DMS153 (cell line): Measurements from ENCODE around the gene RAD50.
"Not testable (repeated sequence)": the region's sequence is repeated elsewhere in the genome, so short reads cannot be mapped to it uniquely, and the experiment has no call there.

Experiments used
- DNase-seq: peaks from one replicate; lab custom pipeline; 2025; lab: John Stamatoyannopoulos, UW

RAD50 gene

DNA sequence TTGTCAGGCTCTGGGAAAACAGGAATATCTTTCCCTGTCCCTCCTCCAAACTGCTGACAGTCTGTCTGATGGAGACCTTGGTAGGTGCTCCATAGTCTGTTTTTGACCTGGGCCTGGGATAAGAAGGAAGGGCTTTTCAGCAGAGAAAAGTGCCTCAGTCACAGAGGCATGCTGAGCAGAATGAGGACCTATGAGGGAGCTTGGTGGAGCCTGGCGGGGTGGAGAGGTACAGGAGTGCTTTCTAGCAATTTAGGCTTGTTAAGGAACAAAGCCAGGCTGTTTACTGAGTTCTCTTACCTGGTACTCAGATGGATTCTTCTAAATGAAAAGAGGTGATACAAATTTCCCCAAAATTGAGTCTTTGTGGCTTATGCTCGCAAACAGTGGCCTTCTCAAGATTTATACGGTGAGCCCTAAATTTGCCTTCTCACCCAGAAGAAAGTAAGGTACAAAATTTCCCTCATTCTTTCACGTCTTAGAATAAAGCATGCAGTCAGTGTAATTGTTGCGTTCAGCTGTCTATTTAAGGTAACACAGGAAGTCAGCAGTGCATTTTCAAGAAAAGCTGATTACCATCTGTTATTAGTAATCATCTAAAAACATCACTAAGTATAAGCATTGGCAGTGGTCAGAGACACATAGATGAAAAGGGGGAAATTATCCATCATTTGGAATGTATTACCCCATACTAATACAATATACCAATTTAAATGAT is 72.6 kb downstream of the RAD50 start:
- DNase-seq, result no peak

DNA sequence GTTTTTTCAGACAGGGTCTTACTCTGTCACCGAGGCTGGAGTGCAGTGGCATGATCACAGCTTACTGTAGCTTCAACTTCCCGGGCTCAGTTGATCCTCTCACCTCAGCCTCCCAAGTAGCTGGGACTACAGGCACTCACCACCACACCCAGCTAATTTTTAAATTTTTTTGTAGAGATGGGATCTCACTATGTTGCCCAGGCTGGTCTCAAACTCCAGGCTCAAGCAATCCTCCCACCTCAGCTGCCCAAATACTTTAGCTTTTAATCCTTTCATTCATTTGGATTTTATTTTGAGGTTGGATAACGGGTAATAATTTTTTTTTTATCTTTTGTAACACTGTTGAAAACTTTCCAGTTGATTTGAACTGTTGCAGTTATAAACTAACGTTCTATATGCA is 76.8 kb downstream of the RAD50 start:
- DNase-seq, result not testable (repeated sequence)

DNA sequence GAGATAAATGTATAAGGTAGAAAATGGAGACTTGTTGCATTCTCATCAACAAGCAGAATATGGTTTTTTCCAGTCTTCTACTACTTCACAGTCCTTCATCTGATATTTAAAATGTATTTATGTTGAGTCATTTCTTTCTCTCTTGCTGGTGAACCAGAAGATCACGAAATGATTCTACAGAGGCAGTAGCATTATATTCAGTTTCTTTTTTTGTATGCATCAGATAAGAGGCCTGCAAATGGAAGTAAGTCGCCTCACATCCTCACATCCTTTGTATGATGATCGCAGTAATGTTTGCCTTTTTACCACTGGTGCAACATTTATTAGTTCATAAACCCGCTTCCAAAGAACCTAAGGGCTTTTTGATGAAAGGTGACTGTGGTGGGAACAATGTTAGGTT is 79.1 kb downstream of the RAD50 start:
- no peak for DNase-seq

DNA sequence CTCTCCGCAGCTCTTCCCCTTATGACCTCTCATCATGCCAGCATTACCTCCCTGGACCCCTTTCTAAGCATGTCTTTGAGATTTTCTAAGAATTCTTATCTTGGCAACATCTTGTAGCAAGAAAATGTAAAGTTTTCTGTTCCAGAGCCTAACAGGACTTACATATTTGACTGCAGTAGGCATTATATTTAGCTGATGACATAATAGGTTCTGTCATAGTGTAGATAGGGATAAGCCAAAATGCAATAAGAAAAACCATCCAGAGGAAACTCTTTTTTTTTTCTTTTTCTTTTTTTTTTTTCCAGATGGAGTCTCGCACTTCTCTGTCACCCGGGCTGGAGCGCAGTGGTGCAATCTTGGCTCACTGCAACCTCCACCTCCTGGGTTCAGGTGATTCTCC is 80.5 kb downstream of the RAD50 start:
- no peak for DNase-seq

DNA sequence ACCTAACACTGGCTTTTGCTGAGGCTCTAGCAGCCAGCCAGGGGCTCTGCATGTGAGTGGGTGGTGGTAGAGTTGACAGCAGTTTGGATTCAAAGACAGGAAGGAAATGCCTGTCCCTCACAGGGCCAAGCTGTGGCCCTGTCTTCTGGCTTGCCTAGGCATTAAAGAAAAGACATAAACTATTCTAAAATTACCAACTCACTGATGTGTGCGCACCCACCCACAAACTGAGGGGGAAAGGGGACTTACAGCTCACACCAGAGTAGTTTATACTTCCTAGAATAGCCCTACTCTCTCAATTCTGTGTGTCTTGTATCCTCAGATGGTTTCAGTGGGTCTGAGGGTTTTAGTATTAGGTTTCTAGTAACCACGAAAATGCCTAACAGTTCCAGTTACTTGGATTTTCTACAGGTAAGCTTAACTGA is 82.9 kb downstream of the RAD50 start:
- no peak for DNase-seq

DNA sequence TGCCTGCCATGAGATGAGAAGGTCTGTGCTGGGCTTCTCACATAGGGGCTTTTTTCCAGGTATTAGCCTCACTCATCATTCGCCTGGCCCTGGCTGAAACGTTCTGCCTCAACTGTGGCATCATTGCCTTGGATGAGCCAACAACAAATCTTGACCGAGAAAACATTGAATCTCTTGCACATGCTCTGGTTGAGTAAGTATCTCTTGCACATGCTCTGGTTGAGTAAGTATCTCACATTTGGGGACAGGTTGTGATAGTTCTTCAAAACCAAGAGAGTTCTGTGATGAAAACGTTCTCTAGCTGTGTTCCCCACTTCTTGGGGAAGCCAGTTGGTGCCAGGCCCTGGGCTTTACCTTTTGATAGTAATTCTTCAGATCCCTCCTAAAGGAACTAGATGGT is 83.8 kb downstream of the RAD50 start:
- no peak for DNase-seq

DNA sequence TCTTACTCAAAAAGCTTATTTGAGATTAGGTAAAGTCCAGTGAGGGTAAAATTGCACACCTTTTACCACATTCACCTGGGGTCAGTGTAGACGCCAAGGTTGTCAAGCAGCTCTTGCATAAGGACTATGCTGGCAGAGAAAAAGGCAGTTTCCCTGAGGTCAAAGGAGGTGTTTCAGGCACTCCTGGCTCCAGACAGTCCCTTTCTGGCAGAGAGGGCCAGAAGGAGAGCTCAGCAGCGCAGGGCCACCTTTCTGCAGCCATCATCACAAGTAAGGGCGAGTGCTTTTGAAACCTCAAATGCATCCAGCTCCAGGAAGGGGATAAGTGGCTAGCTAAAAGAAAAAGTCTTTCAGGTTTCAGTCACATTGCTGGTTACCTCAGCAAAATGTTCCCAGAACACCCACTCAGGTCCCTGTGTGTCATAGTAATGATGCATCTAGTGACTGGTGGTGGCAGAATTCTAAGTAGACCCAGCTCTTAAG is 84.5 kb downstream of the RAD50 start:
- no peak for DNase-seq

DNA sequence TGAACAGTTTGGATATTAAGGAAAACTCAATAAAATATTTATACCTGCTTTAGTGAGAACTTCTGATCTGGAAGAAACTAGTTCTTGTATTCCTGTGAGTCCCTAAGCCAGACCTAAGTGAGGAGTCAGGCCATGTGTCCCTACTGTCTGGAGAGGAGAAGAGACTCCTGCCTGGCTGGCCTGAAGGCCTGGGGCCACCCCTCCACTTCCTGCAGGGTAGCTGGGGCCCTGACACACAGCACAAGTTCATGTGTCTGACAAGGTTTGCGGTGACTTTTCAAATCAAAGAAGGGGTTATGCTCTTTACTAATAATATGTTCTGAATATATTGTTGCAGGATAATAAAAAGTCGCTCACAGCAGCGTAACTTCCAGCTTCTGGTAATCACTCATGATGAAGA is 85.1 kb downstream of the RAD50 start:
- DNase-seq, result no peak

DNA sequence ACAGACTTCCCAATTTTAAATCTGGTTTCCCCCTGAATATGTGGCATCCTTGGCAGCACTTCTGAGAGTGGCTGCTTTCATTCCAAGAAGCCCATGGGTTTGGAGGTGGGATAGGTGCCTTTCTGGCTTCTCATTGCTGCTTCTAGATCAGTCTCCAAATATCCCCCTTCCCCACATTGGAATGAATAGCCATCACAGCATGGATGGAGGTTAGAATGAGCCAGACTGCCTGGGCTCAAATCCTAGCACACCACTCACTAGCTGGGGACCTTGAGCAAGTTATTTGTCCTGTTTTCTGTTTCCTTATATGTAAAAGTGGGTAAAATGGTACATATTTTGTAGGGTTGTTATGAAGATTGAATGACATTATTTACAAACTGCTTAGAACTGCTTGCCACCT is 87.4 kb downstream of the RAD50 start:
- no peak for DNase-seq

DNA sequence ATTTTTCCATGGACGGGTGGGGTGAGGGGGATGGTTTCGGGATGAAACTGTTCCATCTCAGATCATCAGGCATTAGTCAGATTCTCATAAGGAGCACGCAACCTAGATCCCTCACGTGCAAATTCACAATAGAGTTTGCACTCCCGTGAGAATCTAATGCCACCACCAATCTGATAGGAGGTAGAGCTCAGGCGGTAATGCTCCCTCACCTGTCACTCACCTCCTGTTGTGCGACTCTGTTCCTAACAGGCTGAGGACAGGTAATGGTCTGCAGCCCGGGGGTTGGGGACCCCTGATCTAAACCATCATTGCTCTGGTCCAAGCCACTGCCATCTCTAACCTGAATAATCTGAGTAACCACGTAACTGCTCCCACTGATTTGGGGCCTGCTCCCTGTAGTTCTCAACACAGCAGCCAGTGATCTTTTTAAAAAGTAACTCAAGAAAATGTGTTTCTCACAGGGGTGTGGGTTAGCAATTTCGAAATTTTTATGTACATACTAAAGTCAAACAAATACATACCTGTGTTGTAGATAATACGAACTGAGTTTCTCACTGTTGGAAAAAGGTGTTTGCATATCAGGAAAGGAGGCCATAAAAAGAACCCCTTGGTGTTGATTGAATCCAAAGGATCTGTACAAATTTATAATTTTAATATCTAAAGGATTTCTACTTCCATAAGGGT is 89.9 kb downstream of the RAD50 start:
- DNase-seq, result no peak

DNA sequence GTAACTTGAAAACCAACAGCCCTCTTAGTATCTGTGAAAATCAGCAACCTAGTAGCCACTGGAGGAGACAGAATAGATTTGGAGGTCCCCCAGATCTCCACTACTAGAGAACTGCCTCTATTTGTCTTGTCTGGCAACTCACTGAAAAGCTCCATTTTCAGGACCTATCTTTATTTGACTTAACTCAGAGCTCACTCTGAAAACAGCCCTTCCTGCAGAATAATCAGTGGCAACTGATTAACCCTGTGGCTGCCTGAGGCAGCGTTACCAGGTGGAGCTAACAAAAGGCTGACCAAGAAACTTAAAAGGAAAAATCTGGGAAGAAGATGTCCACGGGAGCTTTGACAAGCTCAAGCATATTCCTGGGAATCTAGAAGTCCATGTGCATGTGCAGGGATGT is 90.7 kb downstream of the RAD50 start:
- DNase-seq, result no peak

DNA sequence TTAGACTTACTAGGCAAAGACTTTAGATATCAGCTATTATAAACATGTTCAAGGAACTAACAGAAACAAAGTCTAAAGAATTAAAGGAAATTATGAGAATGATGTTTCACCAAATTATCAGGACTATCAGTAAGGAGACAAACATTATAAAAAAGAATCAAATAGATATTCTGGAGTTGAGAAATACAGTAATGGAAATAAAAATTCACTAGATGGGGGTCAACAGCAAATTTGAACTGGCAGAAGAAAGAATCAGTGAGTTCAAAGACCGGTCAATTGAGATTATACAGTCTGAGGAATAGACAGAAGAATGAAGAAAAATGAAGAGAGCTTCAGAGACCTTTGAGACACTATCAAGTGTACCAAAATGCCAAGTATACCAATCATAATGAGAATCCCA is 91.6 kb downstream of the RAD50 start:
- DNase-seq, result no peak

DNA sequence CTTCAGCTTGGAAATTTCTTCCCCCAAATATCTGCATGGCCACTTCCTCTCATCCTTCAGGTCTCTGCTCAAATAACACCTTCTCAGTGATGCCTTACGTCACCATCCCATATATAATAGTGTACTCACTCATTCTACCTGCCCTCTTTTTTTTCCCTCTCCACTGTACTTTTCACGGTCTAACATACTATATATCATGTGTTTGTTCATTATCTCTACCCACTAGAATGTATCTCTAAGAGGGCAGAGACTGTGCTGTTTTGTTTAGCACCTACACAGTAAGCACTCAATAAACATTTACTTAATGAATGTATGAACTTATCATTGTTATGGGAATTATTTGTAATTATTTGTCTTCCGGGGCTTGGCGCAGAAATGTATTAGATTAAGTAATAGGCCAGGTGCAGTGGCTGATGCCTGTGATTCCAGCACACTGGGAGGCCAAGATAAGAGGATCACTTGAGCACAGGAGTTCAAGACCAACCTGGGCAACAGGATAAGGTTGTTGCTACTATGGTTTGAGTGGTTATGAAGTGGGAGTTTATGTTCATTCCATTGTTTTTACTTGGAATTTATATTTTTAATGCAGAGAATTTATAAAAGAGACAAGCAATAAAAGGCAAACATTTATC is 95.2 kb downstream of the RAD50 start:
- DNase-seq, result no peak

DNA sequence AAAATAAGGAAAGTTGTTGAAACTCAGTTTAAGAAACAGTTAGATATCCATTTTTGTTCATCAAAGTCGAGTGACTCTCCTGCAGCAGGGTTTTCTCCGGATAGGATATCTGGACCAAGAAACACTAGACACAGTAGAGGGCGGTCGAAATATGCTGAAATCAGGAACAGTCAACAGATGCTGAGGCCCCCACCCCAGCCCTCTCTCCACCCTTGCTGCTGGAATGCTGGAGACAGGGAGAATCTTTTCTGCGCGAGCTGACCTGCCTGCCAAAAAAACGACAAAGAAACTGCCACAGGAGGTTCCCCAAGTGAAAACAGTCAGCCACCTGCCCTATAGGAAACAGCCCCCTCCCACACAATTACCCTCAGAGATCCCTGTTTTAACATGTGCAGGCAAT is 96.9 kb downstream of the RAD50 start:
- DNase-seq, result no peak

DNA sequence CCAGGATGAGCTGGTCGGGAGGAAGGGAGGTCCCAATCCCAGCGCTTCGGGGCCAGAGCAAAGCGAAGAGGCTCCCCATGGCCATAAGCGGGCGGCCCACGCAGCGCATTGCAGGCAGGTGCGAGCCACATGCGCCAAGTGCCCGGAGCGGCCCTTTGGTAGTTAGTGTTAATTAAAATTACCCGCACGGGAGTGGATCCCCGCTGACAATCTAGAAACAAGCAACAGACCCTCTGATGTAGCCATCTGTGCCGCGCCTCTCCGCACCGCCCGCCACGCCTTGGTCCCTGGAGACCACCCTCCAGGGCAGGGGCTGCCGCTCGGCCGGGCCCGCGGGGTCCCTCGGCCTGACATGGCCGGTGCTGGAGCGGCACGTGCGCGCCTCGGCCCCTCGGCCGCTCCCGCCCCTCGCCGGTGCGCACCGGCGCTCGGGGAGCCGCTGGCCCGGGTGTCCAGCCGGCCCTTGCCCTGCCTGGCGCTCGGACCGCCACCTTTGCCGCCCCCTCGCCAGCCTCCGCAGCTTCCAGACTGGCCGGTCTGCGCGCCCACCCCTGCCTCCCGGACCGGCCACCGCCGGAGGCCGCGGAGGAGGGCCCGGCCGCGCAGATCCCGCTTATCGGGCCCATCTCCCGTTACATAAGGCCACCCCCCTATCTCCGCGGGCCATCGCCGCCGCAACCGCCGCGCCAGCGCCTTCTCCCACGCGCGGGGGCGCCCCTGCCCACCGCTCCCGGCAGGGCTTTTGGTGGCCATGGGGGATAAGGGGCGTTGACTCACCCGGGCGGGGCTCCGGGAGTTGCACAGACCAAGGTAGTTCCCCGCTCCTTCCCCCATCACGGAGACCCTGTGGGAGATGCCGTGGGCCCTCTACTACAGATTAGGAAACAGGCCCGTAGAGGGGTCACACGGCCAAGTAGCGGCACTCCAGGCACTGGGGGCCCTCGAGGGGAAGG is 99.3 kb downstream of the RAD50 start:
- no peak for DNase-seq

DNA sequence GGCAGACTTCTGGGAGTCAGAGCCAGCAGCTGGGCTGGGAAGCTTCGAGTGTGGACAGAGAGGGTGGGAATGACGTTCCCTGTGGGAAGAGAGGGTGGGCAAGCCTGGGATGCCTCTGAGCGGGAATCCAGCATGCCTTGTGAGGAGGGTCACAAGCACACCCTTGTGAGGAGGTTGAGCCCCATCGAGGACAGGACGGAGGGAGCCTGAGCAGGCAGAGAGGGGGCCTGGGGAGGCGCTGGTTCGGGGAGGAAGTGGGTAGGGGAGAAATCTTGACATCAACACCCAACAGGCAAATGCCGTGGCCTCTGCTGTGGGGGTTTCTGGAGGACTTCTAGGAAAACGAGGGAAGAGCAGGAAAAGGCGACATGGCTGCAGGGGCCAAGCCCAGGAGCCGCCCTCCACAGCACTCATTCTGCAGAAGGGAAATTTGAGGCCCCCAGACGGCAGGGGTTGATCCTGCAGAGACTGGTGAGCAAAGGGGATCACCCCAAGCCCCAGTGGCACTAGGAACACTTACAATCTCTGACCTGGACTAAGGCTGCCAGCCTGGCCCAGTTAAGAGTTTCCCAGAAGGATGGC is 100.1 kb downstream of the RAD50 start:
- DNase-seq, result no peak

DNA sequence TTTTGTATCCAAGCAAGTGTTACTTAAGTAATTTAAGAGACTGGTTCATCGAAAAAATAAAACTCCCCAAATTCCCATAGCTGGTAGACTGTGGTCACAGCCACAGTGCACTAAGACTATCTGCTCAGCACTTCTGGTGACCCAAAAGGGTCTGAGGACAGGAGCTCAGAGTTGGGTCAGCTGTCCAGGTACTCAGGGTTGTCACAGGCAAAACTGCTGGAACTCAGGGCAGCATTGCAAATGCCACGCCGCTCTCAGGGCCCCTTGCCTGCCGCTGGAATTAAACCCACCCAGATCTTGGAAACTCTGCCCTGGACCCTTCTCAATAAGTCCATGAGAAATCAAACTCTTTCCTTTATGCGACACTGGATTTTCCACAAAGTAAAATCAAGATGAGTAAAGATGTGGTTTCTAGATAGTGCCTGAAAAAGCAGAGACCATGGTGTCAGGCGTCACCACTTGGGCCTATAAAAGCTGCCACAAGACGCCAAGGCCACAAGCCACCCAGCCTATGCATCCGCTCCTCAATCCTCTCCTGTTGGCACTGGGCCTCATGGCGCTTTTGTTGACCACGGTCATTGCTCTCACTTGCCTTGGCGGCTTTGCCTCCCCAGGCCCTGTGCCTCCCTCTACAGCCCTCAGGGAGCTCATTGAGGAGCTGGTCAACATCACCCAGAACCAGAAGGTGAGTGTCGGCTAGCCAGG is 101.1 kb downstream of the RAD50 start, which contains the start of gene IL13:
Gene IL13 (plus strand): TSS at position 498 of the 705 bp plus-strand sequence. CDS start 14 bp downstream, at position 512.
- no peak for DNase-seq

DNA sequence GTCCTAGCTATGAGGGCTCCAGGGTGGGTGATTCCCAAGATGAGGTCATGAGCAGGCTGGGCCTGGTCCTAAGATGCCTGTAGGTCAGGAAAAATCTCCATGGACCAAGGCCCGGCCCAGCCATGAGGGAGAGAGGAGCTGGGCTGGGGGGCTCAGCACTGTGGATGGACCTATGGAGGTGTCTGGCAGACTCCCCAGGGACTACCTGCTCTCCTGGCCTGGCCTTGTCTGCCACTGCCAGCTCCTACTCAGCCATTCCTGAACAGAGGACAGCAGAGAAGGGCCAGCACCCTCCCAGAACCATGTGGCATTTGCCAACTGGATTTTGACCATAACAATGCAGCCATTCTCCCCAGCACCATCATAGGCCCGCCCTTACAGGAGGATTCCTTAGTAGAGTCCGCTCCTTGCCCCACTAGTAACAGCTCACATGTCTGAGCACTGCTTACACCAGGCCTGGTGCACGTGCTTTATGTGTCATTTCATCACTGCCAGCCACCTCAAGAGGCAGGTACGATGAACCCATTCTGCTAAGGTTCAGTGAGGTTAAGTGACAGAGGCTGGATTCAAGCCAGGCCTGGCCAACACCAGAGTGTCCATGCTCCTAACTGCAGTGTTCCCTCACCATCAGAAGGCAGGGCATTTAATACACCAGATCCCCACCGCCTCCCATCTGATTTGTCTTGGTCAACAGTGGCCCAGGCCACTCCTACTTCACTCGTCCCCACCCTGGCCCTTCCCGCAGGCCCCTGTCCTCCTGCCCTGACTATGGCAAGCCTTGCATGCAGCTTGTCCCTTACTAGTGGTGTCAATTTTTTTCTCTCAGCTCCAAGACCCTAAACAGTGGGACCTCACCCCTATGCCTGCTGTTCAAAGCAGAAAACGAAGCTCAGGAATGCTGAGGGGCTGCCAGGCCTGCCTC is 101.9 kb downstream of the RAD50 start:
- DNase-seq, result no peak

DNA sequence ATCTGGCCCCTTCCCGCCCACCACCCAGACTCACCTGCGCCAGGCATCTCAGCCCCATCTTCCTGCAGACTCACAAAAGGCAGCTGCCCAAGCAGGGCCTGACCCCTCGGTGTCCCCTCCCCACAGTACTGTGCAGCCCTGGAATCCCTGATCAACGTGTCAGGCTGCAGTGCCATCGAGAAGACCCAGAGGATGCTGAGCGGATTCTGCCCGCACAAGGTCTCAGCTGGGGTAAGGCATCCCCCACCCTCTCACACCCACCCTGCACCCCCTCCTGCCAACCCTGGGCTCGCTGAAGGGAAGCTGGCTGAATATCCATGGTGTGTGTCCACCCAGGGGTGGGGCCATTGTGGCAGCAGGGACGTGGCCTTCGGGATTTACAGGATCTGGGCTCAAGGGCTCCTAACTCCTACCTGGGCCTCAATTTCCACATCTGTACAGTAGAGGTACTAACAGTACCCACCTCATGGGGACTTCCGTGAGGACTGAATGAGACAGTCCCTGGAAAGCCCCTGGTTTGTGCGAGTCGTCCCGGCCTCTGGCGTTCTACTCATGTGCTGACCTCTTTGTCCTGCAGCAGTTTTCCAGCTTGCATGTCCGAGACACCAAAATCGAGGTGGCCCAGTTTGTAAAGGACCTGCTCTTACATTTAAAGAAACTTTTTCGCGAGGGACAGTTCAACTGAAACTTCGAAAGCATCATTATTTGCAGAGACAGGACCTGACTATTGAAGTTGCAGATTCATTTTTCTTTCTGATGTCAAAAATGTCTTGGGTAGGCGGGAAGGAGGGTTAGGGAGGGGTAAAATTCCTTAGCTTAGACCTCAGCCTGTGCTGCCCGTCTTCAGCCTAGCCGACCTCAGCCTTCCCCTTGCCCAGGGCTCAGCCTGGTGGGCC is 103.1 kb downstream of the RAD50 start:
- DNase-seq, result no peak
